Glutamatergic neuron (in vitro differentiated cells): ENCODE measurements around the gene CLDN20. TPM values are rescaled to one million over a fixed set of nuclear protein-coding genes. Genes with fewer than 3 reads are reported as not detected.
"Not testable (repeated sequence)": the region's sequence is repeated elsewhere in the genome, so short reads cannot be mapped to it uniquely, and the experiment has no call there.

ENCODE experiments used
- DNase-seq: peaks from one replicate; pipeline ENCODE4 v3.0.0; 2022
- H3K27ac Mint-ChIP-seq: one replicate; pipeline ENCODE4 v1.8.0; 2020; ENCODE audit warnings: mild to moderate bottlenecking, mixed read lengths, inconsistent platforms; ENCODE audit not compliant: unreplicated experiment
- H3K27me3 Mint-ChIP-seq: one replicate; pipeline ENCODE4 v1.8.0; 2020; ENCODE audit warnings: mild to moderate bottlenecking, moderate library complexity, mixed read lengths, inconsistent platforms; ENCODE audit not compliant: unreplicated experiment
- H3K36me3 Mint-ChIP-seq: one replicate; pipeline ENCODE4 v1.8.0; 2020; ENCODE audit warnings: mild to moderate bottlenecking, mixed read lengths, inconsistent platforms; ENCODE audit not compliant: unreplicated experiment
- H3K4me1 Mint-ChIP-seq: one replicate; pipeline ENCODE4 v1.8.0; 2020; ENCODE audit warnings: mild to moderate bottlenecking, low read depth, mixed read lengths, inconsistent platforms; ENCODE audit not compliant: unreplicated experiment
- H3K4me3 Mint-ChIP-seq: one replicate; pipeline ENCODE4 v1.8.0; 2020; ENCODE audit warnings: mild to moderate bottlenecking, mixed read lengths, inconsistent platforms; ENCODE audit not compliant: unreplicated experiment
- H3K9me3 Mint-ChIP-seq: one replicate; pipeline ENCODE4 v1.8.0; 2020; ENCODE audit warnings: mild to moderate bottlenecking, moderate library complexity, mixed read lengths, inconsistent platforms; ENCODE audit not compliant: unreplicated experiment
- total RNA-seq: library from RNA; stranded (reverse); fragmentation: NEBNext Ultra II Directional; extraction: Animal tissue kit (Norgen Biotek cat#: 25700); gene quantifications from one replicate; pipeline ENCODE4 v1.2.1, GENCODE V29; 2021; ENCODE audit not compliant: unreplicated experiment
- TF ChIP-seq, protein P1 (sequence below): fragments of 200-600 bp; sonication (generic); IDR thresholded peaks from one replicate; pipeline ENCODE4 v1.5.0; 2021; ENCODE audit not compliant: partially characterized antibody, unreplicated experiment

Gene CLDN20
- total RNA-seq, 1 donor from 2014 or later = not detected

DNA sequence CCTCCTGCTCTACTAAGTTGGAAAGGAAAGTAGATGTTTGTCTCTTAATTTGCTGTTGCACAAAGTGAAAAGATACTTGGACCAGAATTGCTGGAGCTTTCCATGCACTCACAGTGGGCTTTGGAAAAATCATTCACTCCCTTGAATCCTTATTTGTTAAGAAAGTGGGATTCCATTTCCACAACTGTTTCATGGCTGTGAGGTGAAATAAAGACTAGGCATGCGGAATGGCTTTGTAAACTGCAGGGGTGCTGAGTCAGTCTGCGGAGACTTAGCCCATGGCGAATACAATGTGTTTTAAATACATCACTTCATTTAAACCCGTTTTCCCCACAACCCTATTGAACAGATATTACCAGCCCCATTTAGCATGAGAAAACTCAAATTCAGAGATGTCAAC is 36.8 kb upstream of the CLDN20 start:
- peaks cover 8% of the 10 kb centered on the region for H3K9me3 Mint-ChIP-seq
- H3K36me3 Mint-ChIP-seq = peaks cover 18% of the 10 kb centered on the region
- peaks cover 30% of the 10 kb centered on the region for H3K4me1 Mint-ChIP-seq
- DNase-seq = no peak
- H3K27me3 Mint-ChIP-seq = peaks cover 8% of the 10 kb centered on the region
- TF ChIP-seq, protein P1, sequence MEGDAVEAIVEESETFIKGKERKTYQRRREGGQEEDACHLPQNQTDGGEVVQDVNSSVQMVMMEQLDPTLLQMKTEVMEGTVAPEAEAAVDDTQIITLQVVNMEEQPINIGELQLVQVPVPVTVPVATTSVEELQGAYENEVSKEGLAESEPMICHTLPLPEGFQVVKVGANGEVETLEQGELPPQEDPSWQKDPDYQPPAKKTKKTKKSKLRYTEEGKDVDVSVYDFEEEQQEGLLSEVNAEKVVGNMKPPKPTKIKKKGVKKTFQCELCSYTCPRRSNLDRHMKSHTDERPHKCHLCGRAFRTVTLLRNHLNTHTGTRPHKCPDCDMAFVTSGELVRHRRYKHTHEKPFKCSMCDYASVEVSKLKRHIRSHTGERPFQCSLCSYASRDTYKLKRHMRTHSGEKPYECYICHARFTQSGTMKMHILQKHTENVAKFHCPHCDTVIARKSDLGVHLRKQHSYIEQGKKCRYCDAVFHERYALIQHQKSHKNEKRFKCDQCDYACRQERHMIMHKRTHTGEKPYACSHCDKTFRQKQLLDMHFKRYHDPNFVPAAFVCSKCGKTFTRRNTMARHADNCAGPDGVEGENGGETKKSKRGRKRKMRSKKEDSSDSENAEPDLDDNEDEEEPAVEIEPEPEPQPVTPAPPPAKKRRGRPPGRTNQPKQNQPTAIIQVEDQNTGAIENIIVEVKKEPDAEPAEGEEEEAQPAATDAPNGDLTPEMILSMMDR = no peak
- H3K27ac Mint-ChIP-seq = no peak overlapping the region
- H3K4me3 Mint-ChIP-seq = no peak overlapping the region

DNA sequence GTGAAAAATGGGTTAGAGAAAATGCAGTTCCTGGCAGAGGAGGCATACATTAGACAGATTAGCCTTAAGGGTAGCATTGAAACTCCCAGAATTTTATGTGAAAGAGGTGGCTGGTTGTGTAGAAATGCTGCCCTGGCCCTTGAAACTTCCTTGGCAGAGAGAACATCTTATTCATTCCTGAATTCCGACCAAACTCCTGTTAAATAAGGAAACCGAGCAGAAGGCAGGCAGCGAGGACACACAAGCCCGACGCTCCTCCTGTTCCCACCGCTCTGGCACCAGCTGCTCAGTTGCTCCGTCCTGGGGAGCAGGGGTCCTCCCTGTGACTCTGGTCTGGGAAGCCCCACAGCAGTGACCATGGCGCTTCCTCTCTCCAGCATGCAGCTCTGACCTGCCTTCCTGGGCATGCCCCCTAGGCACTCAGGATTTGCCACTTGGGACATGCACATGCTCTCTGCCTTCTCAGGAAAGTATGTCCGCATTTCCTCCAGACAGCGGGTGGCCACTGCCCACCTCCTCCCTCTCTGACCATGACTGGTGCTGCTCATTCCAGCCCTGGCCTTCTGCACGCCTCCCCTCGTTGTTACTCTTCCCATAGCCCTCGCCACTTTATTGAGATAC is 35.2 kb upstream of the CLDN20 start:
- no peak for DNase-seq
- H3K36me3 Mint-ChIP-seq = peaks cover 18% of the 10 kb centered on the region
- peaks cover 11% of the 10 kb centered on the region for H3K27me3 Mint-ChIP-seq
- peaks cover 28% of the 10 kb centered on the region for H3K4me1 Mint-ChIP-seq
- TF ChIP-seq, protein P1 = no peak
- peak overlapping the region; percentile 19 for H3K27ac Mint-ChIP-seq
- H3K9me3 Mint-ChIP-seq = peaks cover 8% of the 10 kb centered on the region
- H3K4me3 Mint-ChIP-seq = no peak overlapping the region

DNA sequence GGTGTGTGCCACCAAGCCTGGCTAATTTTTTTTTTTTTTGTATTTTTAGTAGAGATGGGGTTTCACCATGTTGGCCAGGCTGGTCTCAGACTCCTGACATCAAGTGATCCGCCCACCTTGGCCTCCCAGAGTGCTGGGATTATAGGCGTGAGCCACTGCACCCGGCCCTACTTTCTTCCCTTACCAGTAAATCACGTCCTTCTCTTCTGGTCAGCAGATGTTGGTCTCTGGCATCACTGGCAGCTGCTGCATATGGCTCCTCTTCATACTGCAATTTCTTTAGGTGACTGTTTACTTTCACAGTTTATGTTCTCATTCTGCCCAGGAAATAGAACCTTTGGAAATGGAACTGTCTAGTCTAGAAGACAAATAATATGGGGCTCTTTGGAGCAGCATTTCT is 32.8 kb upstream of the CLDN20 start:
- Mint-ChIP-seq H3K36me3 (peaks cover 20% of the 10 kb centered on the region), H3K9me3 (peaks cover 15% of the 10 kb centered on the region), H3K27me3 (peaks cover 11% of the 10 kb centered on the region), H3K4me1 (peaks cover 28% of the 10 kb centered on the region)
- DNase-seq, H3K27ac Mint-ChIP-seq, H3K4me3 Mint-ChIP-seq: not testable (repeated sequence)

DNA sequence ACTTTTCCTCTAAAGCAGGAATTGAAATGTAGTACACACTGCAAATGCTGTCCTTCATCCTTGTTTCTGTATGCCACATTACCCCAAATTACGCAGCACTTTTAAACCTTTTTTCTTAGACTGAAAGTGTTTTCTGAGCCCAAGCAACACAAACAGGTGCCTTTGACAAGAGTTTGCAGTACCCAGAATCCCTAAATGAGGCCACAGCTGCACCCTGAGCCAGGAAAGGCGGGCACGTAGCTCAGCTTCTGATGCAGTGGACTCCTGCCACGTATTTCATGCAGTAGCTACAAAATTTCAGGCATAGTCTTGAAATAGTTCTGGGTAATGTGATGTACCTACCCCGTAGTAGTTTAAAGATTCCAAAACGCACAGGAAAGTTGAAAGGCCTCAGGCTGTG is 31.0 kb upstream of the CLDN20 start:
- DNase-seq = no peak
- Mint-ChIP-seq H3K4me3 (no peak overlapping the region), H3K36me3 (peaks cover 23% of the 10 kb centered on the region), H3K9me3 (peaks cover 15% of the 10 kb centered on the region), H3K4me1 (peaks cover 19% of the 10 kb centered on the region), H3K27me3 (peaks cover 10% of the 10 kb centered on the region), H3K27ac (no peak overlapping the region)
- TF ChIP-seq, protein P1 = no peak

DNA sequence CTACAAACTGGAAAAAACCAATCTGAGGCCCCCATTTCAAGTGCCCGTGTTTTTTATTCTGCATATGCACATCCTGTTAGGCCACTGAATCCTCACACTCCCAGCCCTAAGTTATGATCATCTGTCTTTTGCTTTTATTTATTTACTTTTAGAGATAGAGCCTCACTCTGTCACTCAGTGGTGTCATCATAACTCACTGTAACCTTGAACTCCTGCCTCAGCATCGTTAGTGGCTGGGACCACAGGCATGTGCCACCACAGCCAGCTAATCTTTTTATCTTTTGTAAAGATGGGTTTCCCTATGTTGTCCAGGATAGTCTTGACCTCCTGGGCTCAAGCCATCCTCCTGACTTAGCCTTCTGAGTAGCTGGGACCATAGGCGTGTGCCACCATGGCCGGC is 29.6 kb upstream of the CLDN20 start:
- Mint-ChIP-seq H3K9me3 (peaks cover 23% of the 10 kb centered on the region), H3K27me3 (peaks cover 13% of the 10 kb centered on the region), H3K4me3 (no peak overlapping the region), H3K4me1 (peaks cover 11% of the 10 kb centered on the region), H3K36me3 (peaks cover 32% of the 10 kb centered on the region), H3K27ac (no peak overlapping the region)
- DNase-seq = no peak
- TF ChIP-seq, protein P1 = no peak
